WTC11 (cell line): ENCODE results near the gene LIN9. TPM values are rescaled to one million over a fixed set of nuclear protein-coding genes. Genes with fewer than 3 reads are reported as not detected.

ENCODE experiments used
- ATAC-seq: fragments of 200-7000 bp; cut with Tn5 transposase; 2 replicates; pipeline ENCODE4 v1.10.0; 2021; ENCODE audit warnings: mild to moderate bottlenecking, moderate library complexity
- CTCF ChIA-PET: fragments of 300-600 bp; sonication (Branson Sonifier 250); formaldehyde crosslinking; loops from one replicate; lab custom pipeline; 2021; ENCODE audit warnings: antibody characterized with exemption; lab: Charles Lee
- POLR2A ChIA-PET: fragments of 350-600 bp; sonication (Branson Sonifier 250); formaldehyde crosslinking; loops from one replicate; lab custom pipeline; 2021; ENCODE audit warnings: antibody characterized with exemption; lab: Charles Lee
- DNase-seq: peaks from one replicate; pipeline ENCODE4 v3.0.0; 2021; ENCODE audit warnings: low spot score
- H3K27ac Mint-ChIP-seq: 2 replicates; pipeline ENCODE4 v1.8.0; 2021; ENCODE audit warnings: mixed read lengths
- H3K27me3 Mint-ChIP-seq: 2 replicates; pipeline ENCODE4 v1.8.0; 2021; ENCODE audit warnings: low read depth, mild to moderate bottlenecking, moderate library complexity, mixed read lengths
- H3K36me3 Mint-ChIP-seq: 2 replicates; pipeline ENCODE4 v1.8.0; 2021; ENCODE audit warnings: mixed read lengths
- H3K4me1 Mint-ChIP-seq: 2 replicates; pipeline ENCODE4 v1.8.0; 2022; ENCODE audit warnings: mixed read lengths
- H3K4me3 Mint-ChIP-seq: 2 replicates; pipeline ENCODE4 v1.8.0; 2021; ENCODE audit warnings: mild to moderate bottlenecking, moderate library complexity, mixed read lengths
- H3K9me3 Mint-ChIP-seq: 2 replicates; pipeline ENCODE4 v1.8.0; 2021; ENCODE audit warnings: mixed read lengths
- CREM ChIP-seq: sonication (generic); formaldehyde crosslinking; IDR thresholded peaks from 2 replicates; pipeline ENCODE4 v1.8.1; 2022; ENCODE audit warnings: mild to moderate bottlenecking, missing genetic modification reagents, moderate library complexity
- FOXP1 ChIP-seq: sonication (generic); formaldehyde crosslinking; IDR thresholded peaks from 2 replicates; pipeline ENCODE4 v1.8.0; 2022; ENCODE audit warnings: missing genetic modification reagents, mild to moderate bottlenecking, moderate library complexity, borderline replicate concordance
- JAZF1 ChIP-seq: fragments of 250-450 bp; sonication (Bioruptor Pico); IDR thresholded peaks from 2 replicates; pipeline ENCODE4 v1.9.0; 2021; ENCODE audit warnings: moderate library complexity, mild to moderate bottlenecking, inconsistent platforms
- KAT7 ChIP-seq: sonication (generic); formaldehyde crosslinking; IDR thresholded peaks from 2 replicates; pipeline ENCODE4 v1.8.1; 2023; ENCODE audit warnings: missing genetic modification reagents, mild to moderate bottlenecking, borderline replicate concordance
- MYBL2 ChIP-seq: sonication (generic); formaldehyde crosslinking; IDR thresholded peaks from 2 replicates; pipeline ENCODE4 v1.8.1; 2023; ENCODE audit warnings: mild to moderate bottlenecking, moderate library complexity, missing genetic modification reagents
- NR2C2 ChIP-seq: sonication (generic); formaldehyde crosslinking; IDR thresholded peaks from 2 replicates; pipeline ENCODE4 v1.8.0; 2022; ENCODE audit warnings: mild to moderate bottlenecking, missing genetic modification reagents
- RELA ChIP-seq: sonication (generic); formaldehyde crosslinking; IDR thresholded peaks from 2 replicates; pipeline ENCODE4 v1.8.1; 2022; ENCODE audit warnings: missing genetic modification reagents, mild to moderate bottlenecking, borderline replicate concordance
- SMAD4 ChIP-seq: sonication (generic); formaldehyde crosslinking; IDR thresholded peaks from 2 replicates; pipeline ENCODE4 v1.8.0; 2022; ENCODE audit warnings: mild to moderate bottlenecking, missing genetic modification reagents
- TP53 ChIP-seq: sonication (generic); formaldehyde crosslinking; IDR thresholded peaks from 2 replicates; pipeline ENCODE4 v1.8.1; 2023; ENCODE audit warnings: mild to moderate bottlenecking, missing genetic modification reagents
- ZBTB21 ChIP-seq: sonication (generic); formaldehyde crosslinking; IDR thresholded peaks from 2 replicates; pipeline ENCODE4 v1.8.1; 2023; ENCODE audit warnings: mild to moderate bottlenecking, missing genetic modification reagents, borderline replicate concordance
- total RNA-seq: library from RNA; stranded (reverse); gene quantifications from 3 replicates; pipeline ENCODE4 v1.2.3, GENCODE V29; 2021
- TF ChIP-seq, protein P1 (sequence below): fragments of 250-450 bp; sonication (Bioruptor Pico); IDR thresholded peaks from 2 replicates; pipeline ENCODE4 v1.9.0; 2021; ENCODE audit warnings: mild to moderate bottlenecking, borderline replicate concordance
- TF ChIP-seq, protein P2 (sequence below): sonication (generic); formaldehyde crosslinking; IDR thresholded peaks from 2 replicates; pipeline ENCODE4 v1.8.1; 2022; ENCODE audit warnings: low read depth, missing genetic modification reagents, borderline replicate concordance
- TF ChIP-seq, protein P3 (sequence below): fragments of 250-450 bp; sonication (Bioruptor Pico); IDR thresholded peaks from 2 replicates; pipeline ENCODE4 v1.8.0; 2021; ENCODE audit warnings: mild to moderate bottlenecking
- TF ChIP-seq, protein P4 (sequence below): sonication (generic); formaldehyde crosslinking; IDR thresholded peaks from 2 replicates; pipeline ENCODE4 v1.8.1; 2023; ENCODE audit warnings: mild to moderate bottlenecking, missing genetic modification reagents, moderate library complexity
- TF ChIP-seq, protein P5 (sequence below): sonication (generic); formaldehyde crosslinking; IDR thresholded peaks from 2 replicates; pipeline ENCODE4 v1.8.1; 2022; ENCODE audit warnings: mild to moderate bottlenecking, missing genetic modification reagents, moderate library complexity, borderline replicate concordance
- TF ChIP-seq, protein P6 (sequence below): sonication (generic); formaldehyde crosslinking; IDR thresholded peaks from 2 replicates; pipeline ENCODE4 v1.8.0; 2022; ENCODE audit warnings: mild to moderate bottlenecking, missing genetic modification reagents
- TF ChIP-seq, protein P7 (sequence below): sonication (generic); formaldehyde crosslinking; IDR thresholded peaks from 2 replicates; pipeline ENCODE4 v1.8.0; 2023; ENCODE audit warnings: missing genetic modification reagents
- TF ChIP-seq, protein P8 (sequence below): fragments of 200-600 bp; IDR thresholded peaks from 2 replicates; pipeline ENCODE4 v1.8.0; 2022; ENCODE audit warnings: antibody characterized with exemption
- TF ChIP-seq, protein P9 (sequence below): sonication (generic); formaldehyde crosslinking; IDR thresholded peaks from 2 replicates; pipeline ENCODE4 v1.8.1; 2023; ENCODE audit warnings: mild to moderate bottlenecking, missing genetic modification reagents, moderate library complexity
- TF ChIP-seq, protein P10 (sequence below): sonication (generic); formaldehyde crosslinking; IDR thresholded peaks from 2 replicates; pipeline ENCODE4 v1.8.0; 2022; ENCODE audit warnings: mild to moderate bottlenecking, missing genetic modification reagents

LIN9 gene
- total RNA-seq, 1 experiment from 2014 or later = 15.7 TPM

DNA sequence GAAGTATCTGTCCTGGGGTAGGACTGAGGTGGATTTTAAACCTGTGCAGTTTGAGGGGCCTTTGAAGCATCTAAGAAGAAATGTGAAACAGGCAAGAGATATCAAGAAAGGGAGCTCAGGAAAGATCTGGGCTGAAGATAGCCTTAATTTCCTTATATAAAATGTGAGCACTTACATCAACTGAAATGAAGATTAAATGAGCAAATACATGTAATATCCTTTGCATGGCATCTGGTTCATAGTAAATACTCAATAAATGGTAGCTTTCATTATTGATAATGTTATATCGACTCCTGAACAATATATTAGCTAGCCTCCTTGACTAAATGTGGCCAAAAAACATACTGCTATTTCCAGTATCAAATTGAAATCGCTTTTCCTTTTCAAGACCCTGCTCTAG lies 2.5 kb downstream of the LIN9 start (continued):
- TF ChIP-seq, protein P1, sequence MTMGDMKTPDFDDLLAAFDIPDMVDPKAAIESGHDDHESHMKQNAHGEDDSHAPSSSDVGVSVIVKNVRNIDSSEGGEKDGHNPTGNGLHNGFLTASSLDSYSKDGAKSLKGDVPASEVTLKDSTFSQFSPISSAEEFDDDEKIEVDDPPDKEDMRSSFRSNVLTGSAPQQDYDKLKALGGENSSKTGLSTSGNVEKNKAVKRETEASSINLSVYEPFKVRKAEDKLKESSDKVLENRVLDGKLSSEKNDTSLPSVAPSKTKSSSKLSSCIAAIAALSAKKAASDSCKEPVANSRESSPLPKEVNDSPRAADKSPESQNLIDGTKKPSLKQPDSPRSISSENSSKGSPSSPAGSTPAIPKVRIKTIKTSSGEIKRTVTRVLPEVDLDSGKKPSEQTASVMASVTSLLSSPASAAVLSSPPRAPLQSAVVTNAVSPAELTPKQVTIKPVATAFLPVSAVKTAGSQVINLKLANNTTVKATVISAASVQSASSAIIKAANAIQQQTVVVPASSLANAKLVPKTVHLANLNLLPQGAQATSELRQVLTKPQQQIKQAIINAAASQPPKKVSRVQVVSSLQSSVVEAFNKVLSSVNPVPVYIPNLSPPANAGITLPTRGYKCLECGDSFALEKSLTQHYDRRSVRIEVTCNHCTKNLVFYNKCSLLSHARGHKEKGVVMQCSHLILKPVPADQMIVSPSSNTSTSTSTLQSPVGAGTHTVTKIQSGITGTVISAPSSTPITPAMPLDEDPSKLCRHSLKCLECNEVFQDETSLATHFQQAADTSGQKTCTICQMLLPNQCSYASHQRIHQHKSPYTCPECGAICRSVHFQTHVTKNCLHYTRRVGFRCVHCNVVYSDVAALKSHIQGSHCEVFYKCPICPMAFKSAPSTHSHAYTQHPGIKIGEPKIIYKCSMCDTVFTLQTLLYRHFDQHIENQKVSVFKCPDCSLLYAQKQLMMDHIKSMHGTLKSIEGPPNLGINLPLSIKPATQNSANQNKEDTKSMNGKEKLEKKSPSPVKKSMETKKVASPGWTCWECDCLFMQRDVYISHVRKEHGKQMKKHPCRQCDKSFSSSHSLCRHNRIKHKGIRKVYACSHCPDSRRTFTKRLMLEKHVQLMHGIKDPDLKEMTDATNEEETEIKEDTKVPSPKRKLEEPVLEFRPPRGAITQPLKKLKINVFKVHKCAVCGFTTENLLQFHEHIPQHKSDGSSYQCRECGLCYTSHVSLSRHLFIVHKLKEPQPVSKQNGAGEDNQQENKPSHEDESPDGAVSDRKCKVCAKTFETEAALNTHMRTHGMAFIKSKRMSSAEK (CRISPR knock-in tag) = no peak
- TF ChIP-seq, protein P2, sequence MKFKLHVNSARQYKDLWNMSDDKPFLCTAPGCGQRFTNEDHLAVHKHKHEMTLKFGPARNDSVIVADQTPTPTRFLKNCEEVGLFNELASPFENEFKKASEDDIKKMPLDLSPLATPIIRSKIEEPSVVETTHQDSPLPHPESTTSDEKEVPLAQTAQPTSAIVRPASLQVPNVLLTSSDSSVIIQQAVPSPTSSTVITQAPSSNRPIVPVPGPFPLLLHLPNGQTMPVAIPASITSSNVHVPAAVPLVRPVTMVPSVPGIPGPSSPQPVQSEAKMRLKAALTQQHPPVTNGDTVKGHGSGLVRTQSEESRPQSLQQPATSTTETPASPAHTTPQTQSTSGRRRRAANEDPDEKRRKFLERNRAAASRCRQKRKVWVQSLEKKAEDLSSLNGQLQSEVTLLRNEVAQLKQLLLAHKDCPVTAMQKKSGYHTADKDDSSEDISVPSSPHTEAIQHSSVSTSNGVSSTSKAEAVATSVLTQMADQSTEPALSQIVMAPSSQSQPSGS (CRISPR knock-in tag) = no peak
- TF ChIP-seq ZBTB21 (CRISPR knock-in tag) (no peak), CREM (no peak)

DNA sequence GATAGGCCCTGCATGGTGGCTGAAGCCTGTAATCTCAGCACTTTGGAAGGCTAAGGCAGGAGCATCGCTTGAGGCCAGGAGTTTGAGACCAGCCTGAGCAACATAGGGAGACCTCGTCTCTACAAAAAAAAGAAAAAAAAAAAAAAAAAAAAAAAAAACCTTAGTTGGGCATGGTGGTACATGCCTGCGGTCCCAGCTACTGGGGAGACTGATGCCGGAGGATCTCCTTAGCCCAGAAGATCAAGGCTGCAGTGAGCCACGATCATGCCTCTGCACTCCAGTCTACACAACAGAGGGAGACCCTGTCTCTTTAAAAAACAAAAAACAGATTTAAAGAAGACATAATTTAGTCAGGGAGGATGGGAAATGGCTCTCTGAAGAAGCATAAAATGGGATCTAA lies 3.8 kb downstream of the LIN9 start:
- Mint-ChIP-seq H3K36me3 (no peaks in the 10 kb centered on the region; the same call in 1 of the 2 replicates), H3K27ac (peak overlapping the region; percentile 69), H3K27me3 (peaks cover 7% of the 10 kb centered on the region), H3K4me3 (no peak overlapping the region), H3K9me3 (no peaks in the 10 kb centered on the region), H3K4me1 (peaks cover 46% of the 10 kb centered on the region)
- ChIA-PET POLR2A (interaction anchor here (1.6 kb wide), 1 partner anchor 243 kb away, joined by 3 read pairs; the partner anchor contains the start of gene H3-3A), CTCF (interaction anchor here (0.7 to 1.4 kb wide), 4 partner anchors 28 to 180 kb away, joined by 3 to 5 read pairs (median 4); no protein-coding TSS in a partner anchor)
- ATAC-seq (no peak), DNase-seq (no peak)
- TF ChIP-seq KAT7 = no peak
- TF ChIP-seq, protein P3, sequence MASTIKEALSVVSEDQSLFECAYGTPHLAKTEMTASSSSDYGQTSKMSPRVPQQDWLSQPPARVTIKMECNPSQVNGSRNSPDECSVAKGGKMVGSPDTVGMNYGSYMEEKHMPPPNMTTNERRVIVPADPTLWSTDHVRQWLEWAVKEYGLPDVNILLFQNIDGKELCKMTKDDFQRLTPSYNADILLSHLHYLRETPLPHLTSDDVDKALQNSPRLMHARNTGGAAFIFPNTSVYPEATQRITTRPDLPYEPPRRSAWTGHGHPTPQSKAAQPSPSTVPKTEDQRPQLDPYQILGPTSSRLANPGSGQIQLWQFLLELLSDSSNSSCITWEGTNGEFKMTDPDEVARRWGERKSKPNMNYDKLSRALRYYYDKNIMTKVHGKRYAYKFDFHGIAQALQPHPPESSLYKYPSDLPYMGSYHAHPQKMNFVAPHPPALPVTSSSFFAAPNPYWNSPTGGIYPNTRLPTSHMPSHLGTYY = no peak
- TF ChIP-seq, protein P4, sequence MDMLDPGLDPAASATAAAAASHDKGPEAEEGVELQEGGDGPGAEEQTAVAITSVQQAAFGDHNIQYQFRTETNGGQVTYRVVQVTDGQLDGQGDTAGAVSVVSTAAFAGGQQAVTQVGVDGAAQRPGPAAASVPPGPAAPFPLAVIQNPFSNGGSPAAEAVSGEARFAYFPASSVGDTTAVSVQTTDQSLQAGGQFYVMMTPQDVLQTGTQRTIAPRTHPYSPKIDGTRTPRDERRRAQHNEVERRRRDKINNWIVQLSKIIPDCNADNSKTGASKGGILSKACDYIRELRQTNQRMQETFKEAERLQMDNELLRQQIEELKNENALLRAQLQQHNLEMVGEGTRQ (CRISPR knock-in tag) = no peak
- TF ChIP-seq NR2C2 (CRISPR knock-in tag) = no peak
- TF ChIP-seq TP53 (CRISPR knock-in tag) = no peak
- no peak for TF ChIP-seq JAZF1 (CRISPR knock-in tag)
- no peak for TF ChIP-seq FOXP1 (CRISPR knock-in tag)
- TF ChIP-seq, protein P5, sequence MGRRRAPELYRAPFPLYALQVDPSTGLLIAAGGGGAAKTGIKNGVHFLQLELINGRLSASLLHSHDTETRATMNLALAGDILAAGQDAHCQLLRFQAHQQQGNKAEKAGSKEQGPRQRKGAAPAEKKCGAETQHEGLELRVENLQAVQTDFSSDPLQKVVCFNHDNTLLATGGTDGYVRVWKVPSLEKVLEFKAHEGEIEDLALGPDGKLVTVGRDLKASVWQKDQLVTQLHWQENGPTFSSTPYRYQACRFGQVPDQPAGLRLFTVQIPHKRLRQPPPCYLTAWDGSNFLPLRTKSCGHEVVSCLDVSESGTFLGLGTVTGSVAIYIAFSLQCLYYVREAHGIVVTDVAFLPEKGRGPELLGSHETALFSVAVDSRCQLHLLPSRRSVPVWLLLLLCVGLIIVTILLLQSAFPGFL (CRISPR knock-in tag) = no peak
- TF ChIP-seq MYBL2 (CRISPR knock-in tag) = no peak
- TF ChIP-seq, protein P6, sequence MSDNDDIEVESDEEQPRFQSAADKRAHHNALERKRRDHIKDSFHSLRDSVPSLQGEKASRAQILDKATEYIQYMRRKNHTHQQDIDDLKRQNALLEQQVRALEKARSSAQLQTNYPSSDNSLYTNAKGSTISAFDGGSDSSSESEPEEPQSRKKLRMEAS (CRISPR knock-in tag) = no peak
- TF ChIP-seq, protein P7, sequence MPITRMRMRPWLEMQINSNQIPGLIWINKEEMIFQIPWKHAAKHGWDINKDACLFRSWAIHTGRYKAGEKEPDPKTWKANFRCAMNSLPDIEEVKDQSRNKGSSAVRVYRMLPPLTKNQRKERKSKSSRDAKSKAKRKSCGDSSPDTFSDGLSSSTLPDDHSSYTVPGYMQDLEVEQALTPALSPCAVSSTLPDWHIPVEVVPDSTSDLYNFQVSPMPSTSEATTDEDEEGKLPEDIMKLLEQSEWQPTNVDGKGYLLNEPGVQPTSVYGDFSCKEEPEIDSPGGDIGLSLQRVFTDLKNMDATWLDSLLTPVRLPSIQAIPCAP (CRISPR knock-in tag) = no peak
- TF ChIP-seq, protein P8, sequence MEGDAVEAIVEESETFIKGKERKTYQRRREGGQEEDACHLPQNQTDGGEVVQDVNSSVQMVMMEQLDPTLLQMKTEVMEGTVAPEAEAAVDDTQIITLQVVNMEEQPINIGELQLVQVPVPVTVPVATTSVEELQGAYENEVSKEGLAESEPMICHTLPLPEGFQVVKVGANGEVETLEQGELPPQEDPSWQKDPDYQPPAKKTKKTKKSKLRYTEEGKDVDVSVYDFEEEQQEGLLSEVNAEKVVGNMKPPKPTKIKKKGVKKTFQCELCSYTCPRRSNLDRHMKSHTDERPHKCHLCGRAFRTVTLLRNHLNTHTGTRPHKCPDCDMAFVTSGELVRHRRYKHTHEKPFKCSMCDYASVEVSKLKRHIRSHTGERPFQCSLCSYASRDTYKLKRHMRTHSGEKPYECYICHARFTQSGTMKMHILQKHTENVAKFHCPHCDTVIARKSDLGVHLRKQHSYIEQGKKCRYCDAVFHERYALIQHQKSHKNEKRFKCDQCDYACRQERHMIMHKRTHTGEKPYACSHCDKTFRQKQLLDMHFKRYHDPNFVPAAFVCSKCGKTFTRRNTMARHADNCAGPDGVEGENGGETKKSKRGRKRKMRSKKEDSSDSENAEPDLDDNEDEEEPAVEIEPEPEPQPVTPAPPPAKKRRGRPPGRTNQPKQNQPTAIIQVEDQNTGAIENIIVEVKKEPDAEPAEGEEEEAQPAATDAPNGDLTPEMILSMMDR = no peak
- TF ChIP-seq, protein P9, sequence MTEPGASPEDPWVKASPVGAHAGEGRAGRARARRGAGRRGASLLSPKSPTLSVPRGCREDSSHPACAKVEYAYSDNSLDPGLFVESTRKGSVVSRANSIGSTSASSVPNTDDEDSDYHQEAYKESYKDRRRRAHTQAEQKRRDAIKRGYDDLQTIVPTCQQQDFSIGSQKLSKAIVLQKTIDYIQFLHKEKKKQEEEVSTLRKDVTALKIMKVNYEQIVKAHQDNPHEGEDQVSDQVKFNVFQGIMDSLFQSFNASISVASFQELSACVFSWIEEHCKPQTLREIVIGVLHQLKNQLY = no peak
- no peak for TF ChIP-seq RELA
- TF ChIP-seq SMAD4 (CRISPR knock-in tag) = no peak
- TF ChIP-seq, protein P10, sequence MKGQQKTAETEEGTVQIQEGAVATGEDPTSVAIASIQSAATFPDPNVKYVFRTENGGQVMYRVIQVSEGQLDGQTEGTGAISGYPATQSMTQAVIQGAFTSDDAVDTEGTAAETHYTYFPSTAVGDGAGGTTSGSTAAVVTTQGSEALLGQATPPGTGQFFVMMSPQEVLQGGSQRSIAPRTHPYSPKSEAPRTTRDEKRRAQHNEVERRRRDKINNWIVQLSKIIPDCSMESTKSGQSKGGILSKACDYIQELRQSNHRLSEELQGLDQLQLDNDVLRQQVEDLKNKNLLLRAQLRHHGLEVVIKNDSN (CRISPR knock-in tag) = no peak
- no peak for TF ChIP-seq CREM
